RCC 7860 (cell line): Measurements from ENCODE around the gene ST6GAL1.
"Not testable (repeated sequence)": the region's sequence is repeated elsewhere in the genome, so short reads cannot be mapped to it uniquely, and the experiment has no call there.

Experiments
- DNase-seq: peaks from one replicate; pipeline ENCODE4 v3.0.0-alpha.2; 2015; ENCODE audit warnings: low spot score
- FAIRE-seq: peaks from 2 replicates; lab custom pipeline; 2012; peaks lifted over from hg19 to GRCh38; lab: Jason Lieb, UNC

Gene ST6GAL1, protein sequence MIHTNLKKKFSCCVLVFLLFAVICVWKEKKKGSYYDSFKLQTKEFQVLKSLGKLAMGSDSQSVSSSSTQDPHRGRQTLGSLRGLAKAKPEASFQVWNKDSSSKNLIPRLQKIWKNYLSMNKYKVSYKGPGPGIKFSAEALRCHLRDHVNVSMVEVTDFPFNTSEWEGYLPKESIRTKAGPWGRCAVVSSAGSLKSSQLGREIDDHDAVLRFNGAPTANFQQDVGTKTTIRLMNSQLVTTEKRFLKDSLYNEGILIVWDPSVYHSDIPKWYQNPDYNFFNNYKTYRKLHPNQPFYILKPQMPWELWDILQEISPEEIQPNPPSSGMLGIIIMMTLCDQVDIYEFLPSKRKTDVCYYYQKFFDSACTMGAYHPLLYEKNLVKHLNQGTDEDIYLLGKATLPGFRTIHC

DNA sequence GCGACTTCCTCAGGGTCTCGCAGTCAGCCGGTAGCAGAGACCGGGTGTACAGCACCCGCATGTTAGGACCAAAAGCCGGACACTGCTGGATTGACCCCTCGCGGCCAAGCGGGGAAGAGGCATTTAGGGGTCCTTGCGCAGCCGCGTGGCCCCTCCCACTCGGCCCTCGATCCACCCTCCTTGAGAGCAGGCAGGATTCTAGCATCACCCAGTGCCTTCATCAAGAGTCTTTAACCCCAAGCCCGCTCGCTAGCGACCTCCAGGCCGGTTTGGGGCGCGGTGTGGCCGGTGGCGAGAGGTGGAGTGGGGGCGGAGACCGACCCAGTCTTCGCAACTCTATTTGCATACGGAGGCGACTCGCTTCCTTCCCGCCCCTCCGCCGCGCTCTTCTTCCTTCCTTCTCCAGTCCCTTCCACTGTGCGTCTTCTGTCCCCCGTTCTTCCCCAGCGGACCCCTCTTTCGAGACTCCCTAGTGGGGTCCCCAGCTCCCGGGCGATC is at the start of gene ST6GAL1:
Gene ST6GAL1 (plus strand): TSS at position 384 of the 498 bp plus-strand sequence. CDS start 112,178 bp downstream, outside the sequence.
- no peak for FAIRE-seq
- DNase-seq = no peak

DNA sequence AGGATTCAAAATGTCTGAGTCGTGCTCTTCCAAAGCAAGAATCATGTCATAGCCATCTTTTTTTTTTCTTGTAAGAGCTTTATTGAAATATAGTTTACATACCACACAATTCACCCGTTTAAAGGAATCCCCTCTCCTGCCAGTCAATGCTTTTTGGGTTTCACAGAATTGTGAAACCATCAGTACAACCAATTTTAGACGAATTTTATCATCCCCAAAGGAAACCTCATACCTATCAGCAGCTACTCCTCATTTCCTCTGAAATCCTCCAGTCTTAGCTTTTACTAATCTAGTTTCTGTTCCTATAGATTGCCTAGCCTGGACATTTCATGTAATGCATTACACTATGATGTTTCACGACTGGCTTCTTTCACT is 48.2 kb upstream of the ST6GAL1 start:
- no peak for DNase-seq
- no peak for FAIRE-seq

DNA sequence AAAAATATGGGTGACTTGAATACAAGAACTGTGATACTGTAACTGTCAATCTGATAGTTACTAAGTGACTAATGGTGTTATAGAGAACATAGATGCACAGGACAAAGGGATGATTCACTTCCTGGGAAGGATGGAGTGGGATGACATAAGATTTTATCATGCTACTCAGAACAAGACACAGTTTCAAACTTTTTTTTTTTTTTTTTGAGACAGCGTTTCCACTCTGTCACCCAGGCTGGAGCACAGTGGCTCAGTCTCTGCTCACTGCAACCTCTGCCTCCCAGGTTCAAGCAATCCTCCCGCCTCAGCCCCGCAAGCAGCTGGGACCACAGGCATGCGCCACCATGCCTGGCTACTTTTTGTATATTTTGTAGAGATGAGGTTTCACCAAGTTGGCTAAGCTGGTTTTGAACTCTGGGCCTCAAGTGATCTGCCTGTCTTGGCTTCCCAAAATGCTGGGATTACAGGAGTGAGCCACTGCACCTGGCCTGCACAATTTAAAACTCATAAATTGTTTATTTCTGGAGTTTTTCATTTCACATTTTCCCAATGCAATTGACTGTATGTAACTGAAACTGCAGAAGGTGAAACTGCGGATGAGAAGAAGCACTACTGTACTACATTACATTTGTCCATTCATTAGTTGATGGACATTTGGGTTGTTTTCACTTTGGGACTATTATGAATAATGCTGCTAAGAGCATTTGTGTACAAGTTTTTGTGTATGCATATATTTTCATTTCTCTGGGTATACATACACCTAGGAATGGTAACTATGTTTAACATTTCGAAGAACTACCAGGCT is 47.2 kb upstream of the ST6GAL1 start:
- peak; percentile 83 for FAIRE-seq
- peak; percentile 94 for DNase-seq

DNA sequence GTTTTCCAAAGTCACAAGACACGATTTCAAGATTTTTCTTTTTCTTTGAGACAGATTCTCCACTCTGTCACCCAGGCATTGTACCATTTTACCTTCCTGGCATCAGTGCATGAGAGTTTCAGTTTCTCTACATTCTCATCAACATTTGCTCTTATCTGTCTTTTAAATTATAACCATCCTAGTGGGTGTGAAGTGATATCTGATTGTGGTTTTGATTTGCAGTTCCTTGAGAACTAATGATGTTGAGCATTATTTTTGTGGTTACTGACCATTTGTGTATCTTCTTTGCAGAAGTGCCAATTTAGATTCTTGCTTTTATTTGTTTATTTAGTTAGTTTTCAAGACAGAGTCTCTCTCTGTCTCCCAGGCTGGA is 46.7 kb upstream of the ST6GAL1 start:
- DNase-seq (no peak), FAIRE-seq (no peak)

DNA sequence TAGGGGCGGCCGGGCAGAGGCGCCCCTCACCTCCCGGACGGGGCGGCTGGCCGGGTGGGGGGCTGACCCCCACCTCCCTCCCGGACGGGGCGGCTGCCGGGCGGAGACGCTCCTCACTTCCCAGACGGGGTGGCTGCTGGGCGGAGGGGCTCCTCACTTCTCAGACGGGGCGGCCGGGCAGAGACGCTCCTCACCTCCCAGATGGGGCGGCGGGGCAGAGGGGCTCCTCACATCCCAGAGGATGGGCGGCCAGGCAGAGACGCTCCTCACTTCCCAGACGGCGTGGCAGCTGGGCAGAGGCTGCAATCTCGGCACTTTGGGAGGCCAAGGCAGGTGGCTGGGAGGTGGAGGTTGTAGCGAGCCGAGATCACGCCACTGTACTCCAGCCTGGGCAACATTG is 45.5 kb upstream of the ST6GAL1 start:
- DNase-seq, FAIRE-seq: not testable (repeated sequence)

DNA sequence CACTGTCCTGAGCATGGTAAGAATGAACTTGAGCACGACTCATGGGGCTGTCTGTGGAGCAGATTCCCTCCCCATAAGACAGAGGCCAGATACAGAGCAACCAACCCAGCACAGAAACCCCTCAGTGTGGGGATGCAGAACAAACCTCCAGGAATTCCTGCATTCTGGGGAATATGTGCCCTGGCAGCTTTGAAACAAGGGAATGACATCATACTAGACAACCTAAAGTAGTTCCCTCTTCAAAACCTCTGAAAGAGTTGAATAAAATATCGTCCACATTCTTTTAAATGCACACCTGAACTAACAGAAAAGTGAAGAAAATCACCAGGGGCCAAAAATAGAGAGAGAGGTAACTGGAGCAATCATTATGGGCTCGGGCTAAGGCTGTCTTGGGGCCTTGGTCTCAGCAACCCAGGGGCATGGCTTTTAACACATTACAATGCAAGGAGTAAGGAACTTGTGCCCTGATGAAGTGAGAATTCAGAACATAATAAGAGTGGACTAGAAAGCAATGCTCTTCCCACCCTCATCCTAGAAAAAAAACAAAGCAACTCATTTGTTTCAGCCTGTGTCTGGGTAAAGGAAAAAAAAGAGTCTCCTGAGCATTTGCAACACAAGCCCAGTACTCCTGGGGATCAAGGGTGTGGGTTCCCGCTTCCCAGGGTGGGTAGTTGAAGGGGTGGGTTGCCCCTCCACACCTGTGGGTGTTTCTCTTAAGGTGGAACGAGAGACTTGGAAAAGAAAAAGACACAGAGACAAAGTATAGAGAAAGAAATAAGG is 43.9 kb upstream of the ST6GAL1 start:
- DNase-seq (no peak), FAIRE-seq (no peak)

DNA sequence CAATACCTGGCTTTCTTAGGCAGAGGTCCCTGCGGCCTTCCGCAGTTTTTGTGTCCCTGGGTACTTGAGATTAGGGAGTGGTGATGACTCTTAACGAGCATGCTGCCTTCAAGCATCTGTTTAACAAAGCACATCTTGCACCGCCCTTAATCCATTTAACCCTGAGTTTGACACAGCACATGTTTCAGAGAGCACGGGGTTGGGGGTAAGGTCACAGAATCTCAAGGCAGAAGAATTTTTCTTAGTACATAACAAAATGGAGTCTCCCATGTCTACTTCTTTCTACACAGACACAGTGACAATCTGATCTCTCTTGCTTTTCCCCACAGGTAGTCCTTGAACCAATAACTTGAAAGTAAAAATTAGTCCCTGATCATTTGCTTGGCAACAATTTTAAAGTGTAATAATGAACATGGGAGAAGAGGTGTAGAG is 42.8 kb upstream of the ST6GAL1 start:
- DNase-seq, FAIRE-seq: not testable (repeated sequence)

DNA sequence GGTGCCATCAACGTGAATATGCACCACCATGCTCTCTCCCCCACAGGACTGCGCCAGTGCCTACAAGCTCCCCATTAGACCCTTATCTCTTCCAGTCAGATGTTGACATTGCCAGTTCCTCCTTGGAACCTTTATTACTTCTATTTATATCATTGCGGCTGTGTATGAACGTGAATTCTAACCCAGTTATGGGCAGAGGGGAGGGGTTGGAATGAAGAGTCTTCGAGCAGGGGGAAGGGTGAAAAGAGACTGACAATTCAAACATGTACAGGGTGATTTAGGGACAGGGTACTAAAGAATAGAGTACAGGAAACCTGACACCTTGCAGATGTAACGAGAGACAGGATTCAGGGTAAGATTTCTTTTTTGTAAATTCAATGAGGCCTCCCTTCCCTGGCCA is 41.8 kb upstream of the ST6GAL1 start:
- FAIRE-seq = no peak
- no peak for DNase-seq

DNA sequence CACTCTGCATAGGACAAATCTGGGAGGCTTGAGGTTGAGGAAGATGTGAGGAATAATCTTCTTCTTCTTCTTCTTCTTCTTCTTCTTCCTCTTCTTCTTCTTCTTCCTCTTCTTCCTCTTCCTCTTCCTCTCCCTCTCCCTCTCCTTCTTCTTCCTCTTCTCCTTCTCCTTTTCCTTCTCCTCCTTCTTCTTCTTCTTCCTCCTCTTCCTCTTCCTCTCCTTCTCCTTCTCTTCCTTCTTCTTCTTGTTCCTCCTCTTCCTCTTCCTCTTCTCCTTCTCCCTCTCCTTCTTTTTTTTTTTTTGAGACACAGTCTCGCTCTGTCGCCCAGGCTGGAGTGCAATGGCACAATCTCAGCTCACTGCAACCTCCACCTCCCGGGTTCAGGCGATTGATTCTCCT is 40.6 kb upstream of the ST6GAL1 start:
- FAIRE-seq, DNase-seq: not testable (repeated sequence)

DNA sequence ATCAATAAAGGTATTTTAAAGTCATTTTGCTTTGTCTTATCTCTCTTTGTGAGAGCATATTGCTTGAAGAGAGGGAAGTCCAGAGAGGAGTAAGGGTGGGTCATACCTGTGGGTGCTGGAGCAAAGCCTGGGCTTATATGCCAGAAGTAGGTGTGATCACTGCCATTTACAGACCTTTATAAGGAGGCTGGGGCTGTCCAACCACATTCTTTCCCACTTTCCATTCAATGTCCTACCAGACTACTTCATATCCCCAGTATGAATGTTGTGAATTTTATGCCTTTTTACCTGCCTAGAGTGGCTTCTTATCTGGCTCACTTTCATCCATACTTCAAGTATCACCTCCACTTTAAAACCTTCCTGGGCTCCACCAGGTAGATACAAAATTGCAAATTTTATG is 39.4 kb upstream of the ST6GAL1 start:
- no peak for FAIRE-seq
- no peak for DNase-seq

DNA sequence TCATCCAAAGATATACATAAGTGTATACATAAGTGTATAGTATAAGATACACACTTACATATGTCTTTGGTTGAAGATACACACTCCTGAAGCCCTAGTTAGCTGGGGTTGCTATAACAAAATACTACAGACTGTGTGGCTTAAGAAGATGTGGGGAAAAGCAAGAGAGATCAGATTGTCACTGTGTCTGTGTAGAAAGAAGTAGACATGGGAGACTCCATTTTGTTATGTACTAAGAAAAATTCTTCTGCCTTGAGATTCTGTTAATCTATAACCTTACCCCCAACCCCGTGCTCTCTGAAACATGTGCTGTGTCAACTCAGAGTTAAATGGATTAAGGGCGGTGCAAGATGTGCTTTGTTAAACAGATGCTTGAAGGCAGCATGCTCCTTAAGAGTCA is 37.3 kb upstream of the ST6GAL1 start:
- FAIRE-seq, DNase-seq: not testable (repeated sequence)

DNA sequence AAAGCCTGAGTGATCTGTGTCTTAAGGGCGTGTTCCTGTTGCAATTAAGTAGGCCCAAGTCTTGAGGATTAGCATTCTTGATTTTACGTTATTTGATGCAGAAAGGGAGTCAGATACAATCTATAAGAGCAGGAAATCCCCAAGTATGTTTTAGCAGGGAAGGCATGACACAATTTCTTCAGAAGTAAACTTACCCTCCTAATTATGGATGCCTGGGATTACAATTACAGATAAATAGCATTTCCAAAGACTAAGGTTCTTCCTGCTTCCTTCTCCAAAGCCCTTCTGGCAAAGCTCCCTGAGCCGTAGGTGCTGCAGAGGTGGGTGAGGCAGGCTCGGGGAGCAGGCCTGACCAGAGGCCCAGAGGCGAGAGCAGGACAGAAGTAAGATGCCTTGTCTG is 34.9 kb upstream of the ST6GAL1 start:
- FAIRE-seq (no peak), DNase-seq (no peak)

DNA sequence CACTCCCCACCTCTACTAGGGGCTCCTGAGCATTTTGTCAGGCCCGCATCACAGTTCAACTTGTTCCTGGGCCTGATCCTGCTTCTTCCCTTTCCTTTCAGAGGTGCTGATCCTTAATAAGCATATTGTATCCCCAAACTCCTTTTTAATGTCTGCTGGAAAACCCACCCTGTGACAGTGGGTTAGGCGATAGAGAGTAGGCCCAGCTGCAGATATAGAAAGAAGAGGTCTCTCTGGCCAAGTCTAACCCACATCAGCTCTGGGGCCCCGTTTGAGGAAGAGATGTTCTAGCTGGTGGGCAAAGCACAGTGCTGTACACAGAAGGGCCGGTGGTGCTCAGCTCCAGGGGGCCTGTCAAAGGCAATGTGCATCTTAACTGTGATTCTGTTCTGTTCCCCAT is 34.3 kb upstream of the ST6GAL1 start:
- no peak for FAIRE-seq
- no peak for DNase-seq

DNA sequence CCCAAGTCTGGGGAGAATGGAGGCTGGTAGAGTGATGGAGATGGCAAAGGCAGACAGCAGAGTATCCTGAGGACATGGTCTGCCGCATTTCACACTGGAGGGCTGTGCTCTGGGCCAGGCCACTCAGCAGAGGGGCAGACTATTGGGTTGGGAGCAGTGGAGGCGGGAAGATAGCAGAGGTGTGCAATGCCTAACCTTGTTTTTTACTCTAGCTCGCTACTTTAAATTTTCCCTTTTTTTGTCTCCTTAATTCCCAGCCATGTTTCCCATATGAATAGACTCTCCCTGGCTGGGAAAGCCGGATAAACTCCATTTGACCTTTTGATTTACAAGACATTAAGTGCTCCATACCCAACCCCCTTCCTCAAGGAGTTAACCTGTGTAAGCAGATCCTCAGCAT is 33.5 kb upstream of the ST6GAL1 start:
- FAIRE-seq = no peak
- DNase-seq = no peak

DNA sequence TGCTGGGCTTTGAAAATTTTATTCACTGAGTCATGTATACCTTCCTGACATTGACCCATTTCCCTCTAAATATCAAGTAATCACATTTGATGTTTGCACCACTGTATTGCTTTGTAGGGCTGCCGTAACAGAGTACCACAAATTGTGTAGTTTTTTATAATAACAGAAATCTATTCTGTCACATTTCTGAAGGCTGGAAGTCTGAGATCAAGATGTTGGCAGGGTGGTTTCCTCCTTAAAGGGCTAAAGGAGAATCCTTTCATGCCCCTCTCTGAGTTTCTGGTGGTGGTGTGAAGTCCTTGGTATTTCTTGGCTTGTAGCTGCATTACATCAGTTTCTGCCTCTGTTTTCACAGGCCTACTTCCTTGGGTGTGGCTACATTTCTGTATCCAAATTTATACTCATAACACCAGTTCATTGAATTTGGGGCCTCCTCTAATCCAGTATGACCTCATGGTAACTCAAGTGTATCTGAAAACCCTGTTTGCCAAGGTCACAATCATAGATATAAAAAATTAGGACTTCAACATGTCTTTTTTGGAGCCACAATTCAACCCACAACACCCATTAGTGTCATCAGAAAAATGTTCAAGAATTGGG is 29.1 kb upstream of the ST6GAL1 start:
- DNase-seq (no peak), FAIRE-seq (no peak)

DNA sequence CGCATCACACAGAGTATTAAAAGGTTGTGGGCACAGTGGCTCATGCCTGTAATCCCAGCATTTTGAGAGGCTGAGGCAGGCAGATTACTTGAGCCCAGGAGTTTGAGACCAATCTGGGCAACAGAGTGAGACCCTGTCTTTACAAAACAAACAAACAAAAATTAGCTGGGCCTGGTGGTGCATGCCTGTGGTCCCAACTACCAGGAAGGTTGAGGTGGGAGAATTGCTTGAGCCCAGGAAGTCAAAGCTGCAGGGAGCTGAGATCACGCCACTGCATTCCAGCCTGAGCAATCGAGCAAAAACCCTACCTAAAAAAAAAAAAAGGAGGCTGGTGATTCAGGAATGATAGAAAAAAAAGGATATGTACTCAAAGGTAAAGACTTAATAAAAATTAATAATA is 28.2 kb upstream of the ST6GAL1 start:
- FAIRE-seq (no peak), DNase-seq (no peak)

DNA sequence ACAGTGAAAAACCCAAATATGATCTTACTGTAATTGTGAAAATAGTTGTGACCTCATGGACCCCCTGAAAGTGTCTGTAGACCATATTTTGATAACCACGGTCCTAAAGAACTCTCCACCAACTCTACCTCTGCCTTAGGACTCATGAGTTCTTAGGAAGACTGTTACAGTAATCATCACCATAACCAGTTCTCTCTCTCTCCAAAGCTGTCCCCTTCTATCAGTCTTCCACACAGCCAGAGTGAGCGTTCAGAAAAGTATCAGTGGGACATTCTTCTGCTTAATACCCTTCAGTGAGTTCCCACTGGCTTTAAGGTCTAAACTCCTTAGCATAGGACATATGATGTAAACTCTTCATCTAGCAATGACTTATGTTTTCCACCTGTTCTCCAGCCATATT is 27.6 kb upstream of the ST6GAL1 start:
- DNase-seq (no peak), FAIRE-seq (no peak)

DNA sequence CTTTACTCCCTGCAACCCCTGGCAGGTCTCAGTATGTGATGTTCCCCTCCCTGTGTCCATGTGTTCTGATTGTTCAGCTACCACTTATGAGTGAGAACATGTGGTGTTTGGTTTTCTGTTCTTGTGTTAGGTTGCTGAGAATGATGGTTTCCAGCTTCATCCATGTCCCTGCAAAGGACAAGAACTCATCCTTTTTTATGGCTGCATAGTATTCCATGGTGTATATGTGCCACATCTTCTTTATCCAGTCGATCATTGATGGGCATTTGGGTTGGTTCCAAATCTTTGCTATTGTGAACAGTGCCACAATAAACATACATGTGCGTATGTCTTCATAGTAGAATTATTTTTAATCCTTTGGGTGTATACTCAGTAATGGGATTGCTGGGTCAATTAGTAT is 26.6 kb upstream of the ST6GAL1 start:
- not testable (repeated sequence) for DNase-seq, FAIRE-seq

DNA sequence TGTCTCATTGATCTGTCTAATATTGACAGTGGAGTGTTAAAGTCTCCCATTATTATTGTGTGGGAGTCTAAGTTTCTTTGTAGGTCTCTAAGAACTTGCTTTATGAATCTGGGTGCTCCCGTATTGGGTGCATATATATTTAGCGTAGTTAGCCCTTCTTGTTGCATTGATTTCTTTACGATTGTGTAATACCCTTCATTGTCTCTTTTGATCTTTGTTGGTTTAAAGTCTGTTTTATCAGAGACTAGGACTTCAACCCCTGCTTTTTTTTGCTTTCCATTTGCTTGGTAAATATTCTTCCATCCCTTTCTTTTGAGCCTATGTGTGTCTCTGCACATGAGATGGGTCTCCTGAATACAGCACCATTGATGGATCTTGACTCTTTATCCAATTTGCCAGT is 23.3 kb upstream of the ST6GAL1 start:
- FAIRE-seq, DNase-seq: not testable (repeated sequence)

DNA sequence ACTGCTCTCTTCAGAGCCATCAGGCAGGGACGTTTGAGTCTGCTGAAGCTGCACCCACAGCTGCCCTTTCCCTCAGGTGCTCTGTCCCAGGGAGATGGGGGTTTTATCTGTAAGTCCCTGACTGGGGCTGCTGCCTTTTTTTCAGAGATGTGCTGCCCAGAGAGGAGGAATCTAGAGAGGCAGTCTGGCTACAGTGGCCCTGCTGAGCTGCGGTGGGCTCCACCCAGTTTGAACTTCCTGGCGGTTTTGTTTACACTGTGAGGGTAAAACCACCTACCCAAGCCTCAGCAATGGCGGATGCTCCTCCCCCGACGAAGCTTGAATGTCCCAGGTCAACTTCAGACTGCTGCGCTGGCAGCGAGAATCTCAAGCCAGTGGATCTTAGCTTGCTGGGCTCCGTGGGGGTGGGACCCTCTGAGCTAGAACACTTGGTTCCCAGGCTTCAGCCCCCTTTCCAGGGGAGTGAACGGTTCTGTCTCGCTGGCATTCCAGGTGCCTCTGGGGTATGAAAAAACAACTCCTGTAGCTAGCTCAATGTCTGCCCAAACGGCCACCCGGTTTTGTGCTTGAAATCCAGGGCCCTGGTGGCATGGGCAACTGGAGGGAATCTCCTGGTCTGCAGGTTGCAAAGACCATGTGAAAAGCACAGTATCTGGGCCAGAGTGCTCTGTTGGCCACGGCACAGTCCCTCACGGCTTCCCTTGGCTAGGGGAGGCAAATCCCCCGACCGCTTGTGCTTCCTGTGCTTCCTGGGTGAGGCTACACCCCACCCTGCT is 21.1 kb upstream of the ST6GAL1 start:
- FAIRE-seq = no peak
- no peak for DNase-seq
